Lower lobe of right lung (tissue), 2 donors: ENCODE data around the gene CELF4. TPM values are rescaled to one million over a fixed set of nuclear protein-coding genes. Genes with fewer than 3 reads are reported as not detected.
"Not testable (repeated sequence)": the region's sequence is repeated elsewhere in the genome, so short reads cannot be mapped to it uniquely, and the experiment has no call there.

ENCODE experiments used
- ATAC-seq, 2 donors: fragments of 200-7000 bp; cut with Tn5 transposase; one replicate each; pipeline ENCODE4 v1.9.1; 2020 to 2022; ENCODE audit warnings: mild to moderate bottlenecking in 2 of 2, moderate library complexity in 2 of 2
- DNase-seq: peaks from one replicate; pipeline ENCODE4 v3.0.0-alpha.2; 2020
- H3K27ac ChIP-seq: fragments of 200-600 bp; one replicate; pipeline ENCODE4 v1.8.0; 2022
- H3K27me3 ChIP-seq: fragments of 200-600 bp; one replicate; pipeline ENCODE4 v1.8.0; 2022; ENCODE audit warnings: low read depth
- H3K36me3 ChIP-seq: fragments of 200-600 bp; one replicate; pipeline ENCODE4 v1.8.0; 2022; ENCODE audit warnings: mild to moderate bottlenecking
- H3K4me1 ChIP-seq: fragments of 200-600 bp; one replicate; pipeline ENCODE4 v1.8.0; 2022
- H3K4me3 ChIP-seq: fragments of 200-600 bp; one replicate; pipeline ENCODE4 v1.8.0; 2022; ENCODE audit warnings: mild to moderate bottlenecking
- H3K9me3 ChIP-seq: fragments of 200-600 bp; one replicate; pipeline ENCODE4 v1.8.0; 2022
- CTCF ChIP-seq: fragments of 200-600 bp; IDR thresholded peaks from one replicate; pipeline ENCODE4 v1.8.0; 2022; ENCODE audit warnings: antibody characterized with exemption, mild to moderate bottlenecking
- intact Hi-C: fragments of 100-400 bp; cut with DNase I; formaldehyde crosslinking; loops from one replicate; pipeline ENCODE4 v1.11.0; 2022
- total RNA-seq: library from RNA; stranded (reverse); fragmentation: NEBNext Ultra II Directional; extraction: Animal tissue kit (Norgen Biotek cat#: 25700); gene quantifications from one replicate; pipeline ENCODE4 v1.2.1, GENCODE V29; 2021
- donor health status: DM: no; HTN: yes; CAD: no; lungs with severe emphysema.

Gene CELF4
- total RNA-seq, 1 donor from 2014 or later = 0.38 TPM

- H3K4me1 ChIP-seq = no peaks in the 10 kb centered on the region
These were observed 101.3 kb downstream of the CELF4 start for GRCh38 chr18:37464257-37464656.

GRCh38 chr18:37461329-37461728 is 104.3 kb downstream of the CELF4 start:
- H3K36me3 ChIP-seq, DNase-seq, H3K4me1 ChIP-seq, ATAC-seq, H3K27ac ChIP-seq, H3K9me3 ChIP-seq, intact Hi-C loops, H3K4me3 ChIP-seq, H3K27me3 ChIP-seq: not testable (repeated sequence)

More at GRCh38 chr18:37464257-37464656, 101.3 kb downstream of the CELF4 start:
- DNase-seq (no peak), ATAC-seq (no peak)
- no peaks in the 10 kb centered on the region for H3K27me3 ChIP-seq
- no peaks in the 10 kb centered on the region for H3K36me3 ChIP-seq
- no peak overlapping the region for H3K4me3 ChIP-seq
- intact Hi-C loops = no loop called here
- no peaks in the 10 kb centered on the region for H3K9me3 ChIP-seq
- TF ChIP-seq CTCF = no peak
- no peak overlapping the region for H3K27ac ChIP-seq

- intact Hi-C loops = no loop called here
- H3K27ac ChIP-seq = no peak overlapping the region
- H3K4me3 ChIP-seq = no peak overlapping the region
- no peaks in the 10 kb centered on the region for H3K36me3 ChIP-seq
- no peaks in the 10 kb centered on the region for H3K27me3 ChIP-seq
- DNase-seq (no peak), ATAC-seq (no peak)
- H3K9me3 ChIP-seq = no peaks in the 10 kb centered on the region
- no peak for TF ChIP-seq CTCF
- H3K4me1 ChIP-seq = no peaks in the 10 kb centered on the region
These were observed 105.0 kb downstream of the CELF4 start for GRCh38 chr18:37460604-37461003.

GRCh38 chr18:37458697-37459096 is 106.9 kb downstream of the CELF4 start:
- DNase-seq (no peak), ATAC-seq (no peak)

GRCh38 chr18:37457753-37458152 is 107.8 kb downstream of the CELF4 start:
- Histone ChIP-seq H3K9me3 (no peaks in the 10 kb centered on the region), H3K27me3 (no peaks in the 10 kb centered on the region), H3K27ac (no peak overlapping the region), H3K4me3 (no peak overlapping the region), H3K4me1 (peaks cover 13% of the 10 kb centered on the region), H3K36me3 (no peaks in the 10 kb centered on the region)
- intact Hi-C loops = no loop called here
- TF ChIP-seq CTCF = no peak
- DNase-seq = no peak
- ATAC-seq = no peak

More at GRCh38 chr18:37458697-37459096, 106.9 kb downstream of the CELF4 start:
- Histone ChIP-seq H3K9me3 (no peaks in the 10 kb centered on the region), H3K4me1 (peaks cover 5% of the 10 kb centered on the region), H3K36me3 (no peaks in the 10 kb centered on the region), H3K27ac (no peak overlapping the region), H3K27me3 (no peaks in the 10 kb centered on the region), H3K4me3 (no peak overlapping the region)
- intact Hi-C loops = no loop called here
- TF ChIP-seq CTCF = no peak

- Histone ChIP-seq H3K27ac (no peak overlapping the region), H3K4me3 (no peak overlapping the region), H3K9me3 (no peaks in the 10 kb centered on the region), H3K4me1 (peaks cover 17% of the 10 kb centered on the region), H3K36me3 (no peaks in the 10 kb centered on the region), H3K27me3 (no peaks in the 10 kb centered on the region)
- ATAC-seq = no peak
- no peak for TF ChIP-seq CTCF
- DNase-seq = no peak
- intact Hi-C loops = no loop called here
These were observed 108.3 kb downstream of the CELF4 start for GRCh38 chr18:37457341-37457740.
